LHCN-M2 (cell line): ENCODE data around the gene OR8G5. TPM values are rescaled to one million over a fixed set of nuclear protein-coding genes. Genes with fewer than 3 reads are reported as not detected.

ENCODE experiments used
- DNase-seq: peaks from one replicate; pipeline ENCODE4 v3.0.0-alpha.2; 2012; ENCODE audit warnings: low read depth
- total RNA-seq: library from RNA; depleted of rRNA; stranded (reverse); fragments of >200 nt; gene quantifications from 2 replicates; pipeline ENCODE4 v1.2.3, GENCODE V29; 2014; rRNA removed

OR8G5 gene
- total RNA-seq, 1 experiment from 2014 or later = not detected

DNA sequence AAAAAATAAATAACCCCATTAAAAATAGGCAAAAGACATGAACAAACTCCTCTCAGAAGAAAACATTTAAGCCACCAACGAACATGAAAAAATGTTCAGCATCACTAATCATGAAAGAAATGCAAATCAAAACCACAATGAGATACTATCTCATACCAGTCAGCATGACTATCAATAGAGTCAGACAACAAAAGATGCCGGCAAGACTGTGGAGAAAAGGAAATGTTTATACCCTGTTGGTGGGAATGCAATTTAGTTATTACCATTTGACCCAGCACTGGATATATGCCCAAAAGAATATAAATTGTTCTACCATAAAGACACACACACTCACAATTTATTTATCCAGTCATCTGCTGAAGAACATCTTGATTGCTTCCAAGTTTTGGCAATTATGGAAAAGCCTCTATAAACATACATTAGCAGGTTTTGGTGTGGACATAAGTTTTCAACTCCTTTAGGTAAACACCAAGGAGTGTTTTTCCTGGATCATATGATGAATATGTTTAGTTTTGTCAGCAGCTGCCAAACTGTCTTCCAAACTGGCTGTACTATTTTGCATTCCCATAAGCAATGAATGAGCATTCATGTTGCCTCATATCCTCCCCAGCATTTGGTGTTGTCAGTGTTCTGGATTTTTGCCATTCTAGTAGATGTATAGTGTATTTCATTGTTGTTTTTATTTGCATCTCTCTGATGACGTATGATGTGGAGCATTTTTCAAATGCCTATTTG, 29.6 kb downstream of the OR8G5 start:
- DNase-seq = peak; percentile 85

- no peak for DNase-seq
Observed at GRCh38 chr11:124294687-124295086, 38.5 kb downstream of the OR8G5 start.

- no peak for DNase-seq
Observed at GRCh38 chr11:124296016-124296415, 39.8 kb downstream of the OR8G5 start.

GRCh38 chr11:124297921-124298320, 41.7 kb downstream of the OR8G5 start:
- DNase-seq = peak; percentile 86

DNA sequence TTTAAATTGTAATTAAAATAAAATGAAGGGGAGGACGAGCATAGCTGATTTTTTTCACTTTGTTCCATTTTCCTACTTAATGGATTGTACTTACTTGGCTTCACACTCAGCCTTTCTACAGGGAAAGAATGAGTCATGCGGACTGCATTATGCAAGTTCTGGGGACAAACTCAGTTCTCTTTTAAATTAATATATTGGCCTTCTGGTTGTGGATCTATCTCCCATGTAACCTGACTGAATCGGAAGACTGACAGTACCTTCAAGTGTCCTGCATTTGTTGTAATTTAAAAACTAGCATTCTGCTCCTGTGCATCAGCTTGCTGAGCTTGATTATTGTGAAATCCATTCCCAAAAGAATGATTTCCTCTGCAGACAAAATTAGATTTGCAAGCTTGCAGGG, 45.4 kb downstream of the OR8G5 start:
- peak; percentile 56 for DNase-seq

- DNase-seq = no peak
Observed at GRCh38 chr11:124302347-124303125, 46.4 kb downstream of the OR8G5 start.

- DNase-seq = no peak
Observed at GRCh38 chr11:124307093-124307492, 50.9 kb downstream of the OR8G5 start.

DNA sequence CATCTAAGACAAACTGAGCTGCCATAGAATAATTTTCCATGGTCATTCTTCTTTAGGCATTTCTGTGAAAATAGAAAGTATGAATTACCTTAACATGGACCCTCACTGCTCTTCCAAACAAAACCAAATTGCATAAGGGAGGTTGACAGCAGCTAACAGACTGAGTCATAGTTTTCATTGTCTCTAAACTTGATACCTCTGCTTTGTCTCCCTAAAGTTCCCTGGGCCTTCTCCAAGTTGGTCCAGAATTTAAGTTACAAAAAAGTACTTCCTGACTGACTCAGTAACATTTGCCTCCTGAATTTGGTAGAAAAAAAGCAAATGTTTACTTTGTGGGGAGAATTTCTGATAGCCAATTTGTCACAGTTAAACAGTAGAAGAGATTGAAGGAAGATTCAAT, 54.5 kb downstream of the OR8G5 start:
- peak; percentile 63 for DNase-seq

GRCh38 chr11:124311269-124311668, 55.1 kb downstream of the OR8G5 start:
- DNase-seq = no peak

DNA sequence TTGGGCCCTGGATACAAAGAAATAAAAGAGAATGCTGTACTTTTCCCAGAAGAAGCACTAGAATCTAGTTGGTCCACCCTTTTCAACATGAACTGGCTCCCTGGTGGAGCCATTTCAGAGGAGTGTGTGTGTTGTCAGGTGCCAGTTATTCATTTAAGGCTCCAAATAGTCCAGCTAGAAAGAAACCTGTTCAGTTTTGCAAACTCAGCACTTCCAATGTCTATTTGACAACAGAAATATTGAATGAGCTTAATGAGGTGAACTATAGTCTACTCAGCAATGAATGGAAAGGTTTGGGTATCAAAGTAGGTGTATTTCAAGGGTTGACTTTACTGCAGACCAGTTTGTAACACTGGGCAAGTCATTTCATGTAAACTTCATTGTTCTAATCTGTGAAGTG, 55.5 kb downstream of the OR8G5 start:
- DNase-seq = no peak

DNA sequence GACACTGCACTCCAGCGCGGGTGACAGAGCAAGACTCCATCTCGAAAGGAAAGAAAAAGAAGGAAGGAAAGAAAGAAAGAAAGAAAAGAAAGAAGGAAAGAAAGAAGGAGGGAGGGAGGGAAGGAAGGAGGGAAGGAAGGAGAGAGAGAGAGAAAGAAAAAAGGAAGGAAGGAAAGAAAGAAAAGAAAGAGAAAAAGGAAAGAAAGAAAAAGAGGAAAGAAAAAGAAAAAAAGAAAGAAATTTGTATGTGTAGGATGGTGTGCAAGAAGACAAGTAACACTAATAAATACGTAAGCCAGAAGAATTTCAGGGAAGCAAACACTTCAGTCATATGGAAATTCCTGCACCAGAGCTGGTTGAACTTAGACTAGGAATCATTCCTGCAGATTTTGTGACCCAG, 57.0 kb downstream of the OR8G5 start:
- DNase-seq = no peak

DNA sequence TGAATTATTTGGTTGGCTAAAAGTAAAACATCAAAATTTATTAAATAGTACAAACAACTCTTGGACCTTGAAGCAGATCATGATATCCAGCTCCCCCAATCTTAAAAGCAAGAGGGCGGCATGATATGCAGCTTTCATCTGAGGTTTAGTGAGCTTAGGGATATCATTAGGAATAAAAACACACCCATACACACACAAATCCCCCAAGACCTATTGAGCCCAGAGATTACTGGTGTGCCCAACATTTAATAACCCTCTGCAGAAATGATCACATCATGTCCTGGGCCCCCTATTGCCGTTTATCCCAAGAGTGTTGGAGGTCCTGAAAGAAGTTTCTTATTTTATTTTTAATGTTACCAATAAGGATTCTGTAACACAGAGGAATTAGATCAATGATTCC, 57.7 kb downstream of the OR8G5 start, which contains the start of gene OR8D1:
OR8D1 (minus strand) TSS at position 101 of the 400 bp plus-strand sequence. CDS start 3,183 bp downstream, outside the sequence.
- no peak for DNase-seq

DNA sequence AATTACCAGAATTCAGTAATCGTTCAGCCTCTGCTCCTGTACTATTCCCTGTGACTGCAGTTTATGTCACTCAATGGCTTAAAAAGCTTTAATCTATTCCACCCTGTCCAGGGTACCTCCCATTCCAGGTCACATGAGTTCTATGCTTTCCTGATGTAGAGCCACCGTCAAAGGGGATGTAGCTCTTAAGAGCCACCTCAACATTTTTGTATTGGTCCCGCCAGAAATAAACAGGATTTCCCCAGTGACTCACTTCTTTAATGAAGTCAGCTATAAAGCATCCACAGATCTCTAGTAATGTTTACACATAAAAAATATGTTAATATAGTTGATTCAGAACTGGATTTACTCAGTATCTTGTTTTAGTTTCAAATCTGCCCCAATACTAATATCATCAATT, 58.9 kb downstream of the OR8G5 start:
- peak; percentile 32 for DNase-seq

Other genes with a start within 250 kb of the OR8G5 start
- not detected in 2 replicates for gene OR10G4, start 243.4 kb upstream of the OR8G5 start, total RNA-seq
- gene OR10G9, start 233.4 kb upstream of the OR8G5 start, total RNA-seq = not detected in 2 replicates
- not detected in 2 replicates for gene OR10G8, start 229.6 kb upstream of the OR8G5 start, total RNA-seq
- not detected in 2 replicates for gene OR10G7, start 215.1 kb upstream of the OR8G5 start, total RNA-seq
- gene VWA5A, start 140.9 kb upstream of the OR8G5 start, total RNA-seq = 6.0 and 9.7 TPM in 2 replicates
- gene OR10D3, start 73.0 kb upstream of the OR8G5 start, total RNA-seq = not detected in 2 replicates
- gene OR8G1, start 15.3 kb upstream of the OR8G5 start, total RNA-seq = not detected in 2 replicates
- gene OR8D1, start 57.6 kb downstream of the OR8G5 start, total RNA-seq = not detected in 2 replicates
- gene OR8D2, start 63.8 kb downstream of the OR8G5 start, total RNA-seq = not detected in 2 replicates
- not detected in 2 replicates for gene OR8B2, start 128.1 kb downstream of the OR8G5 start, total RNA-seq
- gene OR8B3, start 142.6 kb downstream of the OR8G5 start, total RNA-seq = not detected in 2 replicates
- not detected in 2 replicates for gene OR8B4, start 168.5 kb downstream of the OR8G5 start, total RNA-seq
- gene OR8B8, start 189.3 kb downstream of the OR8G5 start, total RNA-seq = not detected in 2 replicates